Measurements from ENCODE around the gene FAHD2A. TPM values are rescaled to one million over a fixed set of nuclear protein-coding genes. Genes with fewer than 3 reads are reported as not detected.

The FAHD2A gene
- polyA plus RNA-seq, 1 donor (not counting 4 experiments of a cell fraction or from before 2014, with no cell fraction given): 27.2 TPM

DNA sequence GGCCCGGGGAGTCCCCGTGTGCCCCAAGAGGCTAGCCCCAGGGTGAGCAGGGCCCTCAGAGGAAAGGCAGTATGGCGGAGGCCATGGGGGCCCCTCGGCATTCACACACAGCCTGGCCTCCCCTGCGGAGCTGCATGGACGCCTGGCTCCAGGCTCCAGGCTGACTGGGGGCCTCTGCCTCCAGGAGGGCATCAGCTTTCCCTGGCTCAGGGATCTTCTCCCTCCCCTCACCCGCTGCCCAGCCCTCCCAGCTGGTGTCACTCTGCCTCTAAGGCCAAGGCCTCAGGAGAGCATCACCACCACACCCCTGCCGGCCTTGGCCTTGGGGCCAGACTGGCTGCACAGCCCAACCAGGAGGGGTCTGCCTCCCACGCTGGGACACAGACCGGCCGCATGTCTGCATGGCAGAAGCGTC is 16.9 kb upstream of the FAHD2A start:
- Histone ChIP-seq H3K27me3 (ENCODE audit: control insufficient read depth, extremely low read depth, insufficient read depth, low read length) (no peaks in the 10 kb centered on the region), H2AFZ (ENCODE audit: control insufficient read depth, low read length) (no peak overlapping the region), H3K9me3 (ENCODE audit: control insufficient read depth, low read depth, low read length) (no peaks in the 10 kb centered on the region), H3K4me3 (ENCODE audit: control insufficient read depth in 2 of 3, extremely low read depth in 1 of 3, insufficient read depth in 2 of 3, low read depth in 1 of 3, low read length in 3 of 3) (no peak overlapping the region), H3K36me3 (ENCODE audit: control insufficient read depth in 2 of 2, extremely low read depth in 1 of 2, insufficient read depth in 2 of 2, low read length in 2 of 2) (no peaks in the 10 kb centered on the region), H3K4me2 (ENCODE audit: control insufficient read depth, extremely low read depth, insufficient read depth, low read depth, low read length) (no peak overlapping the region), H3K27ac (ENCODE audit: control insufficient read depth, insufficient read depth, low read length) (no peak overlapping the region), H3K9me1 (ENCODE audit: control insufficient read depth, extremely low read depth, insufficient read depth, low read length) (no peaks in the 10 kb centered on the region), H3K79me2 (ENCODE audit: control insufficient read depth, insufficient read depth, low read length) (no peaks in the 10 kb centered on the region), H3K9ac (ENCODE audit: control insufficient read depth, extremely low read depth, insufficient read depth, low read length) (no peak overlapping the region), H4K20me1 (ENCODE audit: control insufficient read depth, extremely low read depth, insufficient read depth, low read length) (no peaks in the 10 kb centered on the region), H3K4me1 (ENCODE audit: control insufficient read depth, extremely low read depth, insufficient read depth, low read length) (peaks cover 3% of the 10 kb centered on the region)
- dilution Hi-C loops (cut with MboI; ENCODE audit: extremely low pct_ligation_motif_present, low sequenced_read_pairs): no loop called here
- TF ChIP-seq, protein P1, sequence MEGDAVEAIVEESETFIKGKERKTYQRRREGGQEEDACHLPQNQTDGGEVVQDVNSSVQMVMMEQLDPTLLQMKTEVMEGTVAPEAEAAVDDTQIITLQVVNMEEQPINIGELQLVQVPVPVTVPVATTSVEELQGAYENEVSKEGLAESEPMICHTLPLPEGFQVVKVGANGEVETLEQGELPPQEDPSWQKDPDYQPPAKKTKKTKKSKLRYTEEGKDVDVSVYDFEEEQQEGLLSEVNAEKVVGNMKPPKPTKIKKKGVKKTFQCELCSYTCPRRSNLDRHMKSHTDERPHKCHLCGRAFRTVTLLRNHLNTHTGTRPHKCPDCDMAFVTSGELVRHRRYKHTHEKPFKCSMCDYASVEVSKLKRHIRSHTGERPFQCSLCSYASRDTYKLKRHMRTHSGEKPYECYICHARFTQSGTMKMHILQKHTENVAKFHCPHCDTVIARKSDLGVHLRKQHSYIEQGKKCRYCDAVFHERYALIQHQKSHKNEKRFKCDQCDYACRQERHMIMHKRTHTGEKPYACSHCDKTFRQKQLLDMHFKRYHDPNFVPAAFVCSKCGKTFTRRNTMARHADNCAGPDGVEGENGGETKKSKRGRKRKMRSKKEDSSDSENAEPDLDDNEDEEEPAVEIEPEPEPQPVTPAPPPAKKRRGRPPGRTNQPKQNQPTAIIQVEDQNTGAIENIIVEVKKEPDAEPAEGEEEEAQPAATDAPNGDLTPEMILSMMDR (optimal IDR thresholded peaks at IDR 0.05 in 1 of 3, IDR thresholded peaks at IDR 0.05 in 1 of 3, conservative IDR thresholded peaks at IDR 0.05 in 1 of 3; ENCODE audit: extremely low read depth in 1 of 3, insufficient read depth in 2 of 3, low read length in 3 of 3): no peak
- no peak for TF ChIP-seq EZH2 (IDR thresholded peaks at IDR 0.05; ENCODE audit: low read length)
- no peak for DNase-seq (ENCODE audit: low read depth, low spot score)
- FAIRE-seq: no peak

DNA sequence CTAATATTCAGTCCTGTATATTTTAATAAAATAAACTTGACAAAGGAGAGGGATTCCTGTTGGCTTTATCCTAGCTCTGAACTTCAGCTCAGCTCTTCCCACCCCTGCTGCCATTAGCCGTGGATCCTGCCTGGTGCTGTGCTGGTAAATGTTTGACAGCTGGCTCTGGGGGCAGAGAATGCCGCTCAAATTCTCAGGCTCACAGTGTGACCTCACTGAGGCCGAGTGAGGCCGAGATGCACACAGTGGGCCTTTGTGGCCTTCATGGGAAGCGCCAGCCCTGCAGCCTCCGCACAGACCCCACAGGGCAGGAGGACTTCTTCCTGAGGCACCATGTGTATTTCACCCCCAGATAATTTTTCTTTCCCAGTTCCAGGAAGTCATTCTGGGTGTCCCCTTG is 16.5 kb upstream of the FAHD2A start:
- Histone ChIP-seq H3K27me3 (ENCODE audit: control insufficient read depth, extremely low read depth, insufficient read depth, low read length) (no peaks in the 10 kb centered on the region), H3K4me3 (ENCODE audit: control insufficient read depth in 2 of 3, extremely low read depth in 1 of 3, insufficient read depth in 2 of 3, low read depth in 1 of 3, low read length in 3 of 3) (no peak overlapping the region), H3K9me1 (ENCODE audit: control insufficient read depth, extremely low read depth, insufficient read depth, low read length) (no peaks in the 10 kb centered on the region), H3K36me3 (ENCODE audit: control insufficient read depth in 2 of 2, extremely low read depth in 1 of 2, insufficient read depth in 2 of 2, low read length in 2 of 2) (no peaks in the 10 kb centered on the region), H3K27ac (ENCODE audit: control insufficient read depth, insufficient read depth, low read length) (no peak overlapping the region), H3K9me3 (ENCODE audit: control insufficient read depth, low read depth, low read length) (no peaks in the 10 kb centered on the region), H4K20me1 (ENCODE audit: control insufficient read depth, extremely low read depth, insufficient read depth, low read length) (no peaks in the 10 kb centered on the region), H3K9ac (ENCODE audit: control insufficient read depth, extremely low read depth, insufficient read depth, low read length) (no peak overlapping the region), H2AFZ (ENCODE audit: control insufficient read depth, low read length) (no peak overlapping the region), H3K4me1 (ENCODE audit: control insufficient read depth, extremely low read depth, insufficient read depth, low read length) (peaks cover 3% of the 10 kb centered on the region), H3K79me2 (ENCODE audit: control insufficient read depth, insufficient read depth, low read length) (no peaks in the 10 kb centered on the region), H3K4me2 (ENCODE audit: control insufficient read depth, extremely low read depth, insufficient read depth, low read depth, low read length) (no peak overlapping the region)
- DNase-seq (ENCODE audit: low read depth, low spot score): no peak
- no peak for TF ChIP-seq EZH2 (IDR thresholded peaks at IDR 0.05; ENCODE audit: low read length)
- TF ChIP-seq, protein P1 (optimal IDR thresholded peaks at IDR 0.05 in 1 of 3, IDR thresholded peaks at IDR 0.05 in 1 of 3, conservative IDR thresholded peaks at IDR 0.05 in 1 of 3; ENCODE audit: extremely low read depth in 1 of 3, insufficient read depth in 2 of 3, low read length in 3 of 3): no peak
- dilution Hi-C loops (cut with MboI; ENCODE audit: extremely low pct_ligation_motif_present, low sequenced_read_pairs): no loop called here
- FAIRE-seq: no peak

Measured in keratinocyte (primary cell).